OCI-LY3 (cell line): ENCODE measurements around the gene CALM3.

Experiments
- EZH2phosphoT487 ChIP-seq: fragments of 200-600 bp; shearing (Covaris generic); IDR thresholded peaks from 2 replicates; pipeline ENCODE4 v1.6.1; 2018; ENCODE audit warnings: antibody characterized with exemption, mixed run types, low read depth
- TF ChIP-seq, protein P1 (sequence below): fragments of 200-600, 300-600 bp; sonication (generic); IDR thresholded peaks from 2 replicates; pipeline ENCODE4 v1.5.1; 2014; ENCODE audit warnings: antibody characterized with exemption, low read length, low read depth

DNA sequence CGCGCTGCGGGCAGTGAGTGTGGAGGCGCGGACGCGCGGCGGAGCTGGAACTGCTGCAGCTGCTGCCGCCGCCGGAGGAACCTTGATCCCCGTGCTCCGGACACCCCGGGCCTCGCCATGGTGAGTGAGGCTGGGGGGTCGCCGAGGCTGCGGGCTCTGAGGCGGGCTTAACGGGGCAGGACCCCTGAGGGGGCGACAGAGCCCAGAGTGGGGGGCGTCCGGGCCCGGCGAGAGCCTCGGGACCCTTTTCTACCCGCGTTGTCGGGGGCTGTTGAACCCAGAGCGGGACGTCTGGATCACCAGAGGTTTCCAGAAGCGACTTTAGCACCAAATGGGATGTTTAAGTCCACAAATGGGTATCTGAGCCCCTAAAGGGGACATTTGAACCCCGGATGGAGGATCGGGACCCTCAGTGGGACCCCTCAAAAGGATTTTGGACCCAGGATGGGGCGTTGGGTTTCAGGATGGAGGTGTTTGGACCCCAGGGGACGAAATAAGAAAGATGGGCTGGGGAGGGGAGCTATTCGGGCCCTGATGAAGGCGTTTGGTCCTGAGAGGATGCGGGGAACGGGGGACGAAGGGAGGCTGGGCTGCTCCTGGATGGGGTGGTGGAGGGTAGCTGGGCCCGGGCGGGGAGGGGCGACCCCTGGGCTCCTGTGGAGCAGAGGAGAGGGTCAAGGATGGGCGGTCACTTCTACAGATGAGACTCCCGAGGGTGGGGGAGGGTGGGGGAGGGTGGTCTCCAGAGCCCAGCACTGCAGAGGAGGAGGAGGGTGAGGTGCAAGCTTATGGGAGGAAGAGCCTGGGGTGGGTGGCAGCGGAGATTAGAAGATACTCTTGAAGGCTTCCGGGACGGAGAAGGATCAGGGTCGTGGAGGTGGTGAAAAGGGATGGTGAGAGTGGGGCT, at the start of gene CALM3:
- TF ChIP-seq, protein P1, sequence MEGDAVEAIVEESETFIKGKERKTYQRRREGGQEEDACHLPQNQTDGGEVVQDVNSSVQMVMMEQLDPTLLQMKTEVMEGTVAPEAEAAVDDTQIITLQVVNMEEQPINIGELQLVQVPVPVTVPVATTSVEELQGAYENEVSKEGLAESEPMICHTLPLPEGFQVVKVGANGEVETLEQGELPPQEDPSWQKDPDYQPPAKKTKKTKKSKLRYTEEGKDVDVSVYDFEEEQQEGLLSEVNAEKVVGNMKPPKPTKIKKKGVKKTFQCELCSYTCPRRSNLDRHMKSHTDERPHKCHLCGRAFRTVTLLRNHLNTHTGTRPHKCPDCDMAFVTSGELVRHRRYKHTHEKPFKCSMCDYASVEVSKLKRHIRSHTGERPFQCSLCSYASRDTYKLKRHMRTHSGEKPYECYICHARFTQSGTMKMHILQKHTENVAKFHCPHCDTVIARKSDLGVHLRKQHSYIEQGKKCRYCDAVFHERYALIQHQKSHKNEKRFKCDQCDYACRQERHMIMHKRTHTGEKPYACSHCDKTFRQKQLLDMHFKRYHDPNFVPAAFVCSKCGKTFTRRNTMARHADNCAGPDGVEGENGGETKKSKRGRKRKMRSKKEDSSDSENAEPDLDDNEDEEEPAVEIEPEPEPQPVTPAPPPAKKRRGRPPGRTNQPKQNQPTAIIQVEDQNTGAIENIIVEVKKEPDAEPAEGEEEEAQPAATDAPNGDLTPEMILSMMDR, result no peak
- no peak for TF ChIP-seq EZH2phosphoT487
